ENCODE data around the gene GRB2.

DNA sequence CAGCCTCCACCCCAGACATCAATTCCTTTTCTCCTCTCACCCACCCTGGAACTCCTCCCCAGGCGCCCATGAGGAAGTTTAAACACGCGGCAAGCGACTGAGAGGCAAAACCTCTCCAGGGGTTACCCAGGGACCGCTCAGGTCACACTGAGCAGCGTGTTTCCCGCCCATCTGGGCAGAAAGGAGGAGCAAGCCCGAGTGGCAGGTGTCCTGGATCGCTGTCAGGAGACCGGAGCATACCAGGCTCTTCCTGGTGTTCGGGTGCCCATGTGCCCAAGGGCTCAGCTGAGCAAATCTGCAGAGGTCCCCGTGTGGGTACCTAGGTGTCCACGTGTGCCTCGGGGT lies 116.7 kb downstream of the GRB2 start:
- no peak for TF ChIP-seq JUNB (IDR thresholded peaks at IDR 0.05; ENCODE audit: unreplicated experiment)
- TF ChIP-seq, protein P1, sequence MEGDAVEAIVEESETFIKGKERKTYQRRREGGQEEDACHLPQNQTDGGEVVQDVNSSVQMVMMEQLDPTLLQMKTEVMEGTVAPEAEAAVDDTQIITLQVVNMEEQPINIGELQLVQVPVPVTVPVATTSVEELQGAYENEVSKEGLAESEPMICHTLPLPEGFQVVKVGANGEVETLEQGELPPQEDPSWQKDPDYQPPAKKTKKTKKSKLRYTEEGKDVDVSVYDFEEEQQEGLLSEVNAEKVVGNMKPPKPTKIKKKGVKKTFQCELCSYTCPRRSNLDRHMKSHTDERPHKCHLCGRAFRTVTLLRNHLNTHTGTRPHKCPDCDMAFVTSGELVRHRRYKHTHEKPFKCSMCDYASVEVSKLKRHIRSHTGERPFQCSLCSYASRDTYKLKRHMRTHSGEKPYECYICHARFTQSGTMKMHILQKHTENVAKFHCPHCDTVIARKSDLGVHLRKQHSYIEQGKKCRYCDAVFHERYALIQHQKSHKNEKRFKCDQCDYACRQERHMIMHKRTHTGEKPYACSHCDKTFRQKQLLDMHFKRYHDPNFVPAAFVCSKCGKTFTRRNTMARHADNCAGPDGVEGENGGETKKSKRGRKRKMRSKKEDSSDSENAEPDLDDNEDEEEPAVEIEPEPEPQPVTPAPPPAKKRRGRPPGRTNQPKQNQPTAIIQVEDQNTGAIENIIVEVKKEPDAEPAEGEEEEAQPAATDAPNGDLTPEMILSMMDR (conservative IDR thresholded peaks at IDR 0.05; ENCODE audit: low read depth in 2 of 2): no peak
- no peak for TF ChIP-seq EZH2phosphoT487 (IDR thresholded peaks at IDR 0.05; ENCODE audit: unreplicated experiment)
- TF ChIP-seq NANOG (IDR thresholded peaks at IDR 0.05; ENCODE audit: borderline replicate concordance): no peak
- no peak for TF ChIP-seq EZH2 (IDR thresholded peaks at IDR 0.05; ENCODE audit: low read depth, unreplicated experiment)
- TF ChIP-seq, protein P2, sequence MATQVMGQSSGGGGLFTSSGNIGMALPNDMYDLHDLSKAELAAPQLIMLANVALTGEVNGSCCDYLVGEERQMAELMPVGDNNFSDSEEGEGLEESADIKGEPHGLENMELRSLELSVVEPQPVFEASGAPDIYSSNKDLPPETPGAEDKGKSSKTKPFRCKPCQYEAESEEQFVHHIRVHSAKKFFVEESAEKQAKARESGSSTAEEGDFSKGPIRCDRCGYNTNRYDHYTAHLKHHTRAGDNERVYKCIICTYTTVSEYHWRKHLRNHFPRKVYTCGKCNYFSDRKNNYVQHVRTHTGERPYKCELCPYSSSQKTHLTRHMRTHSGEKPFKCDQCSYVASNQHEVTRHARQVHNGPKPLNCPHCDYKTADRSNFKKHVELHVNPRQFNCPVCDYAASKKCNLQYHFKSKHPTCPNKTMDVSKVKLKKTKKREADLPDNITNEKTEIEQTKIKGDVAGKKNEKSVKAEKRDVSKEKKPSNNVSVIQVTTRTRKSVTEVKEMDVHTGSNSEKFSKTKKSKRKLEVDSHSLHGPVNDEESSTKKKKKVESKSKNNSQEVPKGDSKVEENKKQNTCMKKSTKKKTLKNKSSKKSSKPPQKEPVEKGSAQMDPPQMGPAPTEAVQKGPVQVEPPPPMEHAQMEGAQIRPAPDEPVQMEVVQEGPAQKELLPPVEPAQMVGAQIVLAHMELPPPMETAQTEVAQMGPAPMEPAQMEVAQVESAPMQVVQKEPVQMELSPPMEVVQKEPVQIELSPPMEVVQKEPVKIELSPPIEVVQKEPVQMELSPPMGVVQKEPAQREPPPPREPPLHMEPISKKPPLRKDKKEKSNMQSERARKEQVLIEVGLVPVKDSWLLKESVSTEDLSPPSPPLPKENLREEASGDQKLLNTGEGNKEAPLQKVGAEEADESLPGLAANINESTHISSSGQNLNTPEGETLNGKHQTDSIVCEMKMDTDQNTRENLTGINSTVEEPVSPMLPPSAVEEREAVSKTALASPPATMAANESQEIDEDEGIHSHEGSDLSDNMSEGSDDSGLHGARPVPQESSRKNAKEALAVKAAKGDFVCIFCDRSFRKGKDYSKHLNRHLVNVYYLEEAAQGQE (IDR thresholded peaks at IDR 0.05; ENCODE audit: unreplicated experiment): no peak
- no peak for TF ChIP-seq POLR2AphosphoS5 (IDR thresholded peaks at IDR 0.05; ENCODE audit: low read depth)

Data from GM23338 (cell line).